Measurements from ENCODE around the gene SMIM1.

Gene SMIM1

DNA sequence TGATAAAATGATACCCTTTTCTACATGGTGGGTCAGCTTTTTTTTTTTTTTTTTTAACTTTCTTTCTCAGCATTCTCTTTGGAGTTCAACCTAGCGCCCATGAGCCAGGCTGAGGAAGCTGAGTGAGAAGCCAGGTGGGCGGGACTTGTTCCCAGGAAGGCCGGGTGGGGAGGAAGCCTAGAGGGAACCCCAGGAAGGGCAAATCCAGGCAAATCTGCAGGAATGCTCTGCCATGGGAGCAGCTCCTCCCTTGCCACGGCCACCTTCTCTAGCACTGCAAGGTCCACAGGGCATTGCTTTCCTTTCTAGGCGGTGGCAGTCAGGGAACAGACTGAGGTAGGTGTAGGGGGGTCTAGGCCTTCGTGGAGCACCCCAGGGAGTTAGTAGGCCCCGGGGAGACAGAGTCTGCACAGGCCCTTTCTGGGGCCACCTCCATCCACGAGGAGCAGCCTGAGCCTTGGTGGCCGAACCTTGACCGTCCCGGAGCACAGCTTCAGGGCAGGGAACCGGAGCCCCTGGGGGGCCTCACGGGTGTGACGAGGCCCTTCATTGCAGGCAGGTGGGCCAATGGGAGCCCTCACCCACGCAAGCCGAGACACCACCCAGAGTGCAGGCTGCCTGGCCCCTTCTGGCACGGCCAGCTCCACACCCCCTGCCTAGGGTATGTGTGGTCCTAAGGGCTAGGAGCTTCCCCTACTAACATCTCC lies 38.5 kb upstream of the SMIM1 start:
- H3K4me1 Mint-ChIP-seq, result no peaks in the 10 kb centered on the region
- no peaks in the 10 kb centered on the region for H3K36me3 Mint-ChIP-seq (ENCODE audit: low read depth)
- ATAC-seq (no peak), DNase-seq (no peak)
- H3K27ac Mint-ChIP-seq, result no peak overlapping the region
- H3K4me3 Mint-ChIP-seq, result no peak overlapping the region
- H3K9me3 Mint-ChIP-seq, result no peaks in the 10 kb centered on the region
- H3K27me3 Mint-ChIP-seq, result no peaks in the 10 kb centered on the region

DNA sequence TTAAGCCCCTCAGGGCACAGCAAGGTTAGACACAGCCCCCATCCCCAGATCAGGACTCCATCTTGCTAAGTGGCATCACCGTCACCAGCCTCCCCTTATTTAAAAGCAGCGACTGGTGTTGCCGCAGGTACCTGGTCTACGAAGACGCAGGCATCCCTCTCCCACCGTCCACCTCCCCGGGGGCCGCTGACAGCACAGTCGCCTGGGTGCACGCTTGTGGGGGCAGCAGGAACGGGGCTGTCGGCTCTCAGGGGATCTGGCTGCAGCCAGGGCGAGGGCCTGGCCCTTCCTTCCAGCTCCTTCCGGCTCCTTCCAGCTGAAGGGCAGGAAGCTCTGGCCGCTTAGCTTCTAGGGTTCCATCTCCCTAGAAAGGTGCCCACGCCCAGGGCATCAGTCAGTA lies 37.9 kb upstream of the SMIM1 start:
- H3K36me3 Mint-ChIP-seq (ENCODE audit: low read depth), result no peaks in the 10 kb centered on the region
- H3K27me3 Mint-ChIP-seq, result no peaks in the 10 kb centered on the region
- H3K9me3 Mint-ChIP-seq, result no peaks in the 10 kb centered on the region
- DNase-seq (no peak), ATAC-seq (no peak)
- H3K27ac Mint-ChIP-seq, result no peak overlapping the region
- no peaks in the 10 kb centered on the region for H3K4me1 Mint-ChIP-seq
- no peak overlapping the region for H3K4me3 Mint-ChIP-seq

DNA sequence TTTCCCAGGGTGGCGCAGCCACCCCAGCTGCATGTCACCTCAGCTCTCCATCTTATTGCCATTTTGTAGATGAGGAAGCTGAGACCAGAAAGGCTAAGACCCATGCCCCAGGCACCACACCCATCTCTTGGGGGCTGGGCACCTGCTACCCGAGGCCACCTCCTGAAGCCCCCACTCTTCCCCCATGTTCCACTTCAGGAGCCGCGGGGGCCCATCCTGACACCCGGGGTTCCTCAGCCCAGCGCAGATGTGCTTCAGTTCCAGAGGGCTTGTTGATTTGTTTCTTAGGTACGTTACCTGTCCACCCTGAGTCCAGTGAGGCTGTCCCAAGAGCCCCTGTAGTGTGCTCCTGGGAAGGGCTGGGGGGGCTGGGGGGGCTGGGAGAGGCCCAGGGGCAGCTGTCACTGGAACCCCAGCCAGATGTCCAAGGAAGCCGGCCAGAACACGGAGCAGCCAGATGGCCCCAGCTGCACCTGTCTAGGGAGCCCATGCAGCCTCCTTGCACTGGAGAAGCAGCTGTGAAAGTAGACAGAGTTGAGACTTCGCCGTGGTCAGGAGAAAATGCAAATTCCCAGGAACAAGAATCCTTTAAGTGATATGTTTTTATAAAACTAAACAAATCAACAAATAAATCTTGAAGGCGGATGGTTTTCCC lies 37.4 kb upstream of the SMIM1 start:
- DNase-seq (no peak), ATAC-seq (no peak)
- H3K36me3 Mint-ChIP-seq (ENCODE audit: low read depth), result no peaks in the 10 kb centered on the region
- no peak overlapping the region for H3K4me3 Mint-ChIP-seq
- H3K4me1 Mint-ChIP-seq, result no peaks in the 10 kb centered on the region
- H3K27me3 Mint-ChIP-seq, result no peaks in the 10 kb centered on the region
- no peaks in the 10 kb centered on the region for H3K9me3 Mint-ChIP-seq
- no peak overlapping the region for H3K27ac Mint-ChIP-seq

DNA sequence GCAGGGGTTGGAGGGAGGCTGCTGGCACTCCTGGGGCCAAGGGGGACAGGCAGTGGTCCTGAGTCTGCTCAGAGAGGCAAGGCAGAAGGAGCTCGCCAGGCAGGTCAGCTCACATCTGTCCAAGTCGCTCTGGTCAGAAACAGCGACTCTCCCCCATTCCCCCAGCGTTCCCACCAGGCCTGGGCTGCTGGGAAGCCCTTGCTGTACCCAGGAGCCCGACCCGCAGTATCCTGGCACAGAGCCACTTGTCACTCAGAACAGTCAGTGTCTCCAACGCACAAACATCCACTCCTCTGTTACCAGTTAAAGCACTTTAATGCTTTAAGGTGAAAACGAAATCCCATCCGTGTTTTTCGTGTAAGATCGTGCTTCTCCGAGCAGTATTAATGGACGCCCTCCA lies 36.9 kb upstream of the SMIM1 start:
- ATAC-seq (no peak), DNase-seq (no peak)
- H3K36me3 Mint-ChIP-seq (ENCODE audit: low read depth), result no peaks in the 10 kb centered on the region
- no peaks in the 10 kb centered on the region for H3K9me3 Mint-ChIP-seq
- H3K4me3 Mint-ChIP-seq, result no peak overlapping the region
- H3K27ac Mint-ChIP-seq, result no peak overlapping the region
- H3K27me3 Mint-ChIP-seq, result no peaks in the 10 kb centered on the region
- no peaks in the 10 kb centered on the region for H3K4me1 Mint-ChIP-seq

DNA sequence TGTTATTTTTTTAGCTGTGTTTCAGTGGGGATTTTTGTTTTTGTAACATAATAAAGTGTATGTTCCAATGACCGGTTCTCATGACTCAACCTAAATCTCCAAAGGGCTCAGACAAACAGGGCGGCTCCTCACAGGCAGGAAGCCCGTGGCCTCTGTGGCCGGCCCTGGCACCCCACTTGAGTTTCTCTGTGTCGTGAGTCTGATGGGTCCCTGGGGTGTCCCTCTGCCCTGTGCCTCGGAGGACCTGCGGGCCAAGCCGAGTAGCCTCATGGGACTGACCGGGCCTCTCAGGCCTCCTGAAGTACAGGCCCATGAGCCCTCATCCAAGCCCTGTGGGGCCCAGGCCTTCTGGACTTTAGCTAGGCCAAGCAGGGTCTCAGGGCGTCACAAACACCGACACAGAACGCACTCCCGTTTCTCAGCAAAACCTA lies 36.4 kb upstream of the SMIM1 start:
- Mint-ChIP-seq H3K27ac (no peak overlapping the region), H3K27me3 (no peaks in the 10 kb centered on the region), H3K9me3 (no peaks in the 10 kb centered on the region), H3K4me1 (no peaks in the 10 kb centered on the region), H3K36me3 (ENCODE audit: low read depth) (no peaks in the 10 kb centered on the region), H3K4me3 (no peak overlapping the region)
- DNase-seq (no peak), ATAC-seq (no peak)

DNA sequence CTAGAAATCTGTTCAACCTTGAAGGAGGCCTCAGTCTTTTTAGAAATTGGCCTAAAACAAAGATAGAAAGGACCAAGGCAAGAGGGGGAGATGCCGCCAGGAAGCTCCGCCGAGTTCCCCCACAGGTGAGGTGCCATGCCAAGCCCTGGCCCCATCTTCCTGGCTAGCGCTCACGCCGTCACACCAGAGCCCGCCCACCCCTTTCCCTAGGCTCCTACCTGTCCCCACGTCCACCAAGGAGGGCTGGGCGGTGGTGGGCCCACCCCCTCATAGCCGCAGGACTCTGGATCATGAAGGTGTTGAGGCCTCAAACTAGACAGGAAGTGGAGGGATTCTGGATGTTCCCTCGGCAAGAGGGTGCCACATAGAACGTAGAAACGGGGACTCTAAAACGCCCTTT lies 35.8 kb upstream of the SMIM1 start:
- Mint-ChIP-seq H3K4me3 (no peak overlapping the region), H3K36me3 (ENCODE audit: low read depth) (peaks cover 3% of the 10 kb centered on the region), H3K27me3 (no peaks in the 10 kb centered on the region), H3K27ac (no peak overlapping the region), H3K4me1 (no peaks in the 10 kb centered on the region), H3K9me3 (no peaks in the 10 kb centered on the region)
- no peak for DNase-seq
- no peak for ATAC-seq

DNA sequence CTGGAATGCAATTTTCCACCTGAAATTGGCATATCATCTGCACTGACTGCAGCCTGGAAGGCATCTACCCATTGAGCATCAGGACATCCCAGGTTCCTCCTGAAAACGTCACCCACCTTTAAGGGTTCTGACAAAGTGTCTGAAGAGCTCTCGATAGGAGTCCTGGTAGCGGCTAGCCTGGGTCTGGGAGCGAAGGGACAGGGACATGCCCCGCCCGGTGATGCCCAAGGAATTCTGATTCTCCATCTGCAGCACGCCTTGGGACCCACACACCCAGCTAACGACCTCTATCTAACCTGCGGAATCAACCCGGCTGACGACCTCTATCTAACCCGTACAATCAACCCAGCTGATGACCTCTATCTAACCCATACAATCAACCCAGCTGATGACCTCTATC lies 33.6 kb upstream of the SMIM1 start:
- H3K36me3 Mint-ChIP-seq (ENCODE audit: low read depth), result peaks cover 3% of the 10 kb centered on the region
- no peak overlapping the region for H3K27ac Mint-ChIP-seq
- ATAC-seq, result no peak

DNA sequence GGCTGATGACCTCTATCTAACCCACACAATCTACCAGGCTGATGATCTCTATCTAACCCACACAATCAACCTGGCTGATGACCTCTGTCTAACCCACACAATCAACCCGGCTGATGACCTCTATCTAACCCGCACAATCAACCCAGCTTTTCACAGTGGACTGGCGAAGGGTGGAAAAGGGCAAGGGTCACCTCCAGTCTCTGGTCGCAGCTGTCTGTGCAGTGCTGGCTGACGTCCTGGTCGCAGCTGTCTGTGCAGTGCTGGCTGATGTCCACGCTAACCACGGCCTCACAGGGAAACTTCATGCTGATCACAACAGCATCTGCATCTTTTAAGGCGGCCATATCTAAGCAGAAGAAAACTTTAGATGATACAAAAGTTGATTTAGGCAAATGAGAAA lies 32.5 kb upstream of the SMIM1 start:
- Mint-ChIP-seq H3K9me3 (no peaks in the 10 kb centered on the region), H3K27me3 (no peaks in the 10 kb centered on the region), H3K4me3 (no peak overlapping the region), H3K36me3 (ENCODE audit: low read depth) (peaks cover 3% of the 10 kb centered on the region), H3K4me1 (peaks cover 1% of the 10 kb centered on the region), H3K27ac (no peak overlapping the region)
- ATAC-seq (no peak), DNase-seq (no peak)

More for the DNA sequence above, 33.6 kb upstream of the SMIM1 start:
- H3K4me1 Mint-ChIP-seq, result no peaks in the 10 kb centered on the region
- no peak overlapping the region for H3K4me3 Mint-ChIP-seq
- no peaks in the 10 kb centered on the region for H3K9me3 Mint-ChIP-seq
- no peaks in the 10 kb centered on the region for H3K27me3 Mint-ChIP-seq
- no peak for DNase-seq

DNA sequence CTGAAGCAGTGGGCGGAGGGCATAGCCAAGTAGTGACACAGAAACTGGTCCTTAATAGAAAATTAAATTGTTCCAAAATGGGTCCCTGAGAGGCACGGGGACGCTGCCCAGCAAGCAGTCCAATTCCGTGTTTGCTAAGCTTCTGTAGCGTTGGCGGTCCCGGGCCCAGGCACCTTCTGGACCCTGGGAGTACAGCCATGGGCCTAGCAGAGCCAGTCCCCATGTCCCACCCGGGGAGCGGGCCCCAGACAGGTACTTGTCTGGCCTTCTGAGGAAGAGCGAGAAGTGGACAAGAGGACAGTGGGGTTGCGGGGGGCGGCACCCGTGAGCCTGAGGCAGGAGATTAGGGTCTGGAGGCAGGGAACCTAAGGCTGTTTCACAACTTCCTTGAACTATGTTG lies 31.8 kb upstream of the SMIM1 start:
- Mint-ChIP-seq H3K27ac (no peak overlapping the region), H3K4me1 (peaks cover 8% of the 10 kb centered on the region), H3K27me3 (no peaks in the 10 kb centered on the region), H3K4me3 (no peak overlapping the region), H3K9me3 (no peaks in the 10 kb centered on the region), H3K36me3 (ENCODE audit: low read depth) (peaks cover 5% of the 10 kb centered on the region)
- no peak for ATAC-seq
- no peak for DNase-seq

DNA sequence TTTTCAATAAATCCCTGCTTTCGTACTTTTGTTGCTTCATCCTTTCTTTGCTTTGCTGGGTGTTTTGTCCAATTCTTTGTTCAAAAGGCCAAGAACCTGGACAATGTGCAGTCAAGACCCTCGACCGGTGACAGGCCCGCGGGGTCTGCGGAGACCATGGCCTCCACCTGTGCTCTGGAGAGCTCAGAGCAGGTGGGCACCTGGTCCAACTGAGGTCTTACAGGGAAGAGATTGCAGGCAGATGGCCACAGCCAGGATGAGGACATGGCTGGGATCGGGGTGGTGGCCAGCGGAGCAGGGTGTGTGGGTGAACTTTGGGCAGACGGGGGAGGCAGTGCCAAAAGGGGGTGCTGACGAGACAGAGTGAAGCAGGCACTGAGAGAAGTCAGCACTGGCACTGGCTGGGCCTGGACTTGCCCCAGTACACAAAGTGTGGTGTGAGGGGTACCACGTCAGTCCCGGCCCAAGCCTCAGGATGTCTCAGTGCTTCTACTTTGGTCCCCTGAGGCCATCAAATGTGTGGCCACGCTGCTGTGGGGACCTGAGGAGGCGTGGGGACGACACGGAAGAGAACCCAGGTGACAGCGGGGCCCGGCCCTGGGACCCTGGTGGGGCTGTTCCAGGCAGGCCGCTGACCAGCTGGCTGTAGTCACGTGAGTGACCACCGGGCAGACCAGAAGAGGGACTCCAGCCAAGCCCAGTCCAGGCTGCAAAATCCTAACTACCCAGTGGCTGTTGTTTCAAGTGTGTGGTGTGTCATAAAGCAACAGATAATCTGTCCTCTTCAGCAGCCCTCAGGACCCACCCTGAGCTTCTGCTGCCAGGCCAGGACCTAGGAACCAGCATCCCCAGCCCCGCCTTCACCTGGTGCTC lies 30.7 kb upstream of the SMIM1 start:
- no peaks in the 10 kb centered on the region for H3K27me3 Mint-ChIP-seq
- ATAC-seq (no peak), DNase-seq (no peak)
- H3K4me1 Mint-ChIP-seq, result peaks cover 17% of the 10 kb centered on the region
- peaks cover 5% of the 10 kb centered on the region for H3K36me3 Mint-ChIP-seq (ENCODE audit: low read depth)
- H3K27ac Mint-ChIP-seq, result no peak overlapping the region
- no peak overlapping the region for H3K4me3 Mint-ChIP-seq
- no peaks in the 10 kb centered on the region for H3K9me3 Mint-ChIP-seq

DNA sequence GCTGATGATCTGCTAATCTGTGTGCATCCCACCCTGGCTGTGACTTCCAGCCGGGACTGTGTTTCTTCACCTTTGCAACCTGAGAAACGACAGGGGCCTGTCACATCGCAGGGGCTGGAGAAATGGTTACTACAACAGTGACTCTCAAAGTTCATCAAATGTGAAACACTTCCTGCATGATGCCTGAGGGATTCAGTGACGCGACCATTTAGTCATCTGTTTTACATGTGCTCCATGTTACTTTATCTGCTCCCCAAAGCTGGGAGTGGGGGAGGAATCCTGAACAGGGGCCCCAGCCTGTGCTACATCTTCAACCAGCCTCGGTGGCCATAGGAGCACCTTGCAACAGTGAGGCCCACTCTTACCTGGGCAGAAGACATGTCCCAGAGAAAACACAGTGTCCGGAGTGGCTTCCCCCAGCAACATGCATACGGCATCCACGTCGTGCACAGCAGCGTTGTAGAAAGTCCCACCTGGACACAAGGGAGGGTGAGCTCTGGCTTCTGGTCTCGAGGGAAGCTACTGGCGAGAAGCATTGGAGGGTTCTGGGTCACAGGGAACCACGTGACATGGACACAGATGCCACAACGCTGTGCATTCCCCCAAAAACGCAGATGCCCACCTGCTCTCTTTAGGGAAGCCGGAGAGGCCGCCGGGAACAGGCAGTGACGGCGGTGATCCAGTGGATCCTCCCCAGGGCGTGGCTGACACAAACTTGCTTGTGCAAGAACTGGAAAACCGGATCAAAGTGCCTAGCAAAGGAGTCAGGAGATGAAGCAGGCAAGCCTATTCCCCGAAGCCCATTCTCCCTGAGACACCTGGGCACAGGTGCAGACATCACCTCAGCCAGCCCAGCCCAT lies 29.9 kb upstream of the SMIM1 start:
- Mint-ChIP-seq H3K27ac (peak overlapping the region; percentile 19), H3K36me3 (ENCODE audit: low read depth) (peaks cover 5% of the 10 kb centered on the region), H3K4me3 (no peak overlapping the region), H3K27me3 (no peaks in the 10 kb centered on the region), H3K9me3 (no peaks in the 10 kb centered on the region), H3K4me1 (peaks cover 18% of the 10 kb centered on the region)
- ATAC-seq (no peak), DNase-seq (no peak)

DNA sequence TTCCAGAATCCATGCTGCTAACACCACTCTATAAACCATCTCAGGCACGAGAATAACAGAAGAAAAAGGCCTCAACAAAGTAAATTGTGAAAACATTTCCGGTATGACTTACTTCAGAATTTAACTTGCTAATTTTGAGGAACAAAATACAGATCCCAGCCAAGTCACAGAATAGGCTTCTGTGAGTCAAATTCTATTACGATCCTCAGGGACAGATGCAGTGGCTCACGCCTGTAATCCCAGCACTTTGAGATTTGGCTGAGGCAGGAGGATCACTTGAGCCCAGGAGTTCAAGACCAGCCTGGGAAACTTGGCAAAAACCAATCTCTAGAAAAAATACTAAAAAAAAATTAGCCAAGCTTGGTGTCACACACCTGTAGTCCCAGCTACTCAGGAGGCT lies 29.1 kb upstream of the SMIM1 start:
- peaks cover 5% of the 10 kb centered on the region for H3K36me3 Mint-ChIP-seq (ENCODE audit: low read depth)
- ATAC-seq (no peak), DNase-seq (no peak)
- no peaks in the 10 kb centered on the region for H3K27me3 Mint-ChIP-seq
- peak overlapping the region; percentile 19 for H3K27ac Mint-ChIP-seq
- peaks cover 22% of the 10 kb centered on the region for H3K4me1 Mint-ChIP-seq
- H3K4me3 Mint-ChIP-seq, result no peak overlapping the region
- no peaks in the 10 kb centered on the region for H3K9me3 Mint-ChIP-seq

DNA sequence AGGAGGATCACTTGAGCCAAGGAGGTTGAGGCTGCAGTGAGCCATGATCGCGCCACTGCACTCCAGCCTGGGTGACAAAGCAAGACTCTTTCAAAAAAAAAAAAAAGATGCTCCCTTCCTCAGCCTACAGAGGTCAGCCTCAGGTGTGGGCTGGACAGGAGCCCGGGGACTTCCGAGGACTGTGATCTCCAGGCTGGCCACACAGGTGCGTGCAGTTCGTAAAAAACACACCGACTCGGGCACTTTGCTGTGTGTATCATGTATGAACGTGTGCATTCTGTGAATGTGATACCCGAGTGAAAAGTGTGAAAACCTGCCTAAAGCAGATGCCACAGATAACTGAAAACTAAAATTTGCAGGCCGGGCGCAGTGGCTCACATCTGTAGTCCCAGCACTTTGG lies 28.7 kb upstream of the SMIM1 start:
- Mint-ChIP-seq H3K4me3 (no peak overlapping the region), H3K9me3 (no peaks in the 10 kb centered on the region), H3K27ac (no peak overlapping the region), H3K27me3 (no peaks in the 10 kb centered on the region), H3K36me3 (ENCODE audit: low read depth) (peaks cover 5% of the 10 kb centered on the region), H3K4me1 (peaks cover 22% of the 10 kb centered on the region)
- DNase-seq, result no peak
- no peak for ATAC-seq

DNA sequence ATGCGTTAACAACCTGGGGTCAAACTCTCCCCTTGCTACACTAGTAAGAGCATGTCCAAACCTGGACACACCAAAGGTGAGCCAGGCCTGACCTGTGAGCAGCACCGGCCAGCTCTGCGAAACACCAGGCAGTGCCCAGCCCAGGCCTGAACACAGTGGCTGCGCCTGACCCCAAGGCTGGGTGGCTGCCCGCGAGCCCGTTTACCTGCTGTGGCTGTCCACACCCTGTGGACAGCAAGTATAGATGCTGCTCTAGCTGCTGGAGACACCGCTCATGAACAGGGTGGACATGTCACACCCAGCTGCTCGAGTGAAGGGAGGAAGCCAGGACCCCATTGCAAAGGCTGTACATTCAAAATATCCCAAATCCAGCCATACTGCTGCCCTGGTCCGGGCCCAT lies 27.9 kb upstream of the SMIM1 start:
- Mint-ChIP-seq H3K9me3 (no peaks in the 10 kb centered on the region), H3K27ac (no peak overlapping the region), H3K27me3 (no peaks in the 10 kb centered on the region), H3K36me3 (ENCODE audit: low read depth) (peaks cover 5% of the 10 kb centered on the region), H3K4me1 (peaks cover 22% of the 10 kb centered on the region), H3K4me3 (no peak overlapping the region)
- ATAC-seq (no peak), DNase-seq (no peak)
